H1 (cell line): Measurements from ENCODE around the gene SHISA6. TPM values are rescaled to one million over a fixed set of nuclear protein-coding genes. Genes with fewer than 3 reads are reported as not detected.

ENCODE experiments used
- CTCF ChIA-PET: fragments of 300-600 bp; sonication (Branson Sonifier 250); formaldehyde crosslinking; loops from one replicate; lab custom pipeline; 2021; ENCODE audit not compliant: partially characterized antibody; lab: Charles Lee
- POLR2A ChIA-PET: fragments of 300-600 bp; sonication (Branson Sonifier 250); formaldehyde crosslinking; loops from one replicate; lab custom pipeline; 2021; ENCODE audit warnings: inconsistent platforms; ENCODE audit not compliant: partially characterized antibody; lab: Charles Lee
- DNase-seq, 2 experiments: peaks; one replicate each; pipeline versions ENCODE4 v3.0.0 to v3.0.0-alpha.2; 2010 to 2022; ENCODE audit warnings: low spot score in 2 of 2, low read depth in 1 of 2, mixed read lengths in 1 of 2
- FAIRE-seq: peaks from 2 replicates; lab custom pipeline; 2011; peaks lifted over from hg19 to GRCh38; lab: Jason Lieb, UNC
- H2AFZ ChIP-seq: 2 replicates; pipeline ENCODE4 v1.8.1; 2012; ENCODE audit warnings: low read length, inconsistent platforms
- H2AK5ac ChIP-seq: 2 replicates; pipeline ENCODE4 v1.6.1; 2013; ENCODE audit warnings: low read depth, low read length
- H2BK120ac ChIP-seq: replicated peaks from 2 replicates; pipeline ENCODE3; 2013; ENCODE audit warnings: low read depth, low read length, inconsistent platforms
- H2BK12ac ChIP-seq: 2 replicates; pipeline ENCODE4 v1.6.1; 2013; ENCODE audit warnings: low read depth, low read length
- H2BK15ac ChIP-seq: 2 replicates; pipeline ENCODE4 v1.6.1; 2013; ENCODE audit warnings: low read length
- H2BK20ac ChIP-seq: 2 replicates; pipeline ENCODE4 v1.6.1; 2013; ENCODE audit warnings: low read length
- H2BK5ac ChIP-seq: 2 replicates; pipeline ENCODE4 v1.6.1; 2013; ENCODE audit warnings: low read depth, low read length
- H3K14ac ChIP-seq: 2 replicates; pipeline ENCODE4 v1.6.1; 2013; ENCODE audit warnings: inconsistent platforms; ENCODE audit not compliant: insufficient read length
- H3K18ac ChIP-seq: 2 replicates; pipeline ENCODE4 v1.6.1; 2013; ENCODE audit warnings: low read length; ENCODE audit errors: extremely low read depth
- H3K23ac ChIP-seq: 2 replicates; pipeline ENCODE4 v1.6.1; 2013; ENCODE audit warnings: inconsistent platforms; ENCODE audit not compliant: insufficient read length
- H3K23me2 ChIP-seq: 2 replicates; pipeline ENCODE4 v1.6.1; 2013; ENCODE audit warnings: low read depth, low read length
- H3K27ac ChIP-seq: 2 replicates; pipeline ENCODE4 v1.6.1; 2011; ENCODE audit warnings: low read depth, low read length, inconsistent platforms
- H3K27me3 ChIP-seq, 4 experiments: replicated peaks in 1 of 4; 1 replicate in 1 of 4; 2 replicates in 3 of 4; pipeline versions ENCODE4 v1.6.1 to v1.8.1; 2011 to 2013; ENCODE audit warnings: low read length in 3 of 4, mild to moderate bottlenecking in 3 of 4, inconsistent platforms in 2 of 4, mixed read lengths in 2 of 4, moderate library complexity in 1 of 4; ENCODE audit not compliant: control insufficient read depth in 3 of 4, insufficient read depth in 3 of 4; ENCODE audit errors: extremely low read depth in 1 of 4
- H3K36me3 ChIP-seq, 4 experiments: 2 replicates each; pipeline versions ENCODE4 v1.6.1 to v1.8.1; 2011 to 2013; ENCODE audit warnings: mild to moderate bottlenecking in 4 of 4, low read length in 3 of 4, moderate library complexity in 2 of 4, control low read depth in 1 of 4, inconsistent platforms in 1 of 4; ENCODE audit not compliant: insufficient read depth in 4 of 4, control insufficient read depth in 2 of 4
- H3K4ac ChIP-seq: replicated peaks from 2 replicates; pipeline ENCODE3; 2013; ENCODE audit warnings: low read length, low read depth, mixed read lengths, inconsistent platforms; ENCODE audit not compliant: insufficient read length
- H3K4me1 ChIP-seq, 4 experiments: replicated peaks in 1 of 4; 1 replicate in 1 of 4; 2 replicates in 3 of 4; pipeline versions ENCODE4 v1.6.1 to v1.8.1; 2011 to 2013; ENCODE audit warnings: low read length in 3 of 4, inconsistent platforms in 2 of 4, mixed read lengths in 1 of 4; ENCODE audit not compliant: insufficient read depth in 4 of 4, control insufficient read depth in 3 of 4
- H3K4me2 ChIP-seq, 2 experiments: 2 replicates each; pipeline versions ENCODE4 v1.6.1 to v1.8.1; 2011 to 2013; ENCODE audit warnings: low read depth in 2 of 2, low read length in 2 of 2, control low read depth in 1 of 2, inconsistent platforms in 1 of 2, mild to moderate bottlenecking in 1 of 2; ENCODE audit not compliant: insufficient read depth in 1 of 2
- H3K4me3 ChIP-seq, 4 experiments: fragments of 200-600, 300-600 bp in 1 of 4; sonication (generic), shearing (Covaris generic), sonication (Bioruptor Twin) in 1 of 4; 2 replicates each; pipeline versions ENCODE4 v1.5.1 to v1.8.1; 2011 to 2016; ENCODE audit warnings: low read length in 4 of 4, low read depth in 3 of 4, control low read depth in 2 of 4, inconsistent platforms in 2 of 4, mild to moderate bottlenecking in 2 of 4, mixed read lengths in 1 of 4, moderate library complexity in 1 of 4; ENCODE audit not compliant: insufficient read depth in 2 of 4; ENCODE audit errors: extremely low read depth in 1 of 4
- H3K56ac ChIP-seq: replicated peaks from 2 replicates; pipeline ENCODE3; 2013; ENCODE audit warnings: low read depth, mild to moderate bottlenecking, mixed read lengths, low read length, inconsistent platforms; ENCODE audit not compliant: insufficient read length
- H3K79me1 ChIP-seq: 2 replicates; pipeline ENCODE4 v1.6.1; 2013; ENCODE audit warnings: low read depth, low read length, control low read depth
- H3K79me2 ChIP-seq, 2 experiments: 2 replicates each; pipeline versions ENCODE4 v1.6.1 to v1.8.1; 2012 to 2013; ENCODE audit warnings: low read length in 2 of 2, mild to moderate bottlenecking in 2 of 2, inconsistent platforms in 1 of 2; ENCODE audit not compliant: insufficient read depth in 2 of 2, control insufficient read depth in 1 of 2
- H3K9ac ChIP-seq, 4 experiments: replicated peaks in 1 of 4; 1 replicate in 1 of 4; 2 replicates in 3 of 4; pipeline versions ENCODE4 v1.6.1 to v1.8.1; 2011 to 2013; ENCODE audit warnings: low read depth in 3 of 4, low read length in 3 of 4, control low read depth in 2 of 4, mild to moderate bottlenecking in 2 of 4, moderate library complexity in 2 of 4, inconsistent platforms in 1 of 4; ENCODE audit errors: extremely low read depth in 1 of 4
- H3K9me3 ChIP-seq, 2 experiments: 2 replicates each; pipeline versions ENCODE4 v1.6.1 to v1.8.1; 2012 to 2013; ENCODE audit warnings: mild to moderate bottlenecking in 2 of 2, moderate library complexity in 2 of 2, control low read depth in 1 of 2, inconsistent platforms in 1 of 2, low read depth in 1 of 2, low read length in 1 of 2, mixed read lengths in 1 of 2; ENCODE audit not compliant: insufficient read depth in 2 of 2
- H4K20me1 ChIP-seq, 2 experiments: replicated peaks in 1 of 2; 2 replicates each; pipeline versions ENCODE3 to v1.8.1; 2011 to 2013; ENCODE audit warnings: inconsistent platforms in 2 of 2, low read length in 2 of 2, mild to moderate bottlenecking in 1 of 2; ENCODE audit not compliant: insufficient read depth in 2 of 2, control insufficient read depth in 1 of 2
- H4K5ac ChIP-seq: 2 replicates; pipeline ENCODE4 v1.6.1; 2013; ENCODE audit warnings: low read length, low read depth, mixed read lengths, inconsistent platforms; ENCODE audit not compliant: insufficient read length
- H4K8ac ChIP-seq: 2 replicates; pipeline ENCODE4 v1.8.0; 2013; ENCODE audit warnings: mild to moderate bottlenecking, moderate library complexity, low read length, inconsistent platforms; ENCODE audit not compliant: insufficient read depth; ENCODE audit errors: extremely low read depth
- H4K91ac ChIP-seq: replicated peaks from 2 replicates; pipeline ENCODE3; 2013; ENCODE audit warnings: low read length, mixed read lengths, inconsistent platforms; ENCODE audit not compliant: insufficient read length
- ATF2 ChIP-seq: IDR thresholded peaks from 2 replicates; pipeline ENCODE4 v1.6.1; 2012; ENCODE audit warnings: low read length, inconsistent platforms
- EZH2 ChIP-seq: fragments of 200-600 bp; sonication (generic); IDR thresholded peaks from 2 replicates; pipeline ENCODE4 v1.7.1; 2012; ENCODE audit warnings: low read depth, mild to moderate bottlenecking, moderate library complexity, low read length, inconsistent platforms; ENCODE audit not compliant: severe bottlenecking
- RNF2 ChIP-seq: fragments of 200-900, 300-1000 bp; sonication (generic); IDR thresholded peaks from 2 replicates; pipeline ENCODE4 v1.7.1; 2016; ENCODE audit warnings: borderline replicate concordance, low read depth, mild to moderate bottlenecking, antibody characterized with exemption, low read length; ENCODE audit not compliant: poor library complexity, severe bottlenecking; ENCODE audit errors: missing control alignments
- SP1 ChIP-seq: IDR thresholded peaks from 2 replicates; pipeline ENCODE4 v1.6.1; 2011; ENCODE audit warnings: low read depth, low read length
- SUZ12 ChIP-seq: fragments of 200-600 bp; sonication (generic); IDR thresholded peaks from 2 replicates; pipeline ENCODE4 v1.6.1; 2012; ENCODE audit warnings: mild to moderate bottlenecking, inconsistent platforms, low read length, moderate library complexity, mixed read lengths
- WGBS, 2 experiments: shearing (Covaris generic) in 1 of 2; methylation state at CpG; one replicate each; pipeline versions ENCODE4 v1.1.6 to v1.1.7; 2013 to 2015; ENCODE audit warnings: low lambda C conversion rate in 2 of 2, mixed read lengths in 2 of 2, inconsistent platforms in 1 of 2, low coverage in 1 of 2, missing lambda C conversion rate in 1 of 2; ENCODE audit not compliant: insufficient replicate concordance in 2 of 2, insufficient coverage in 1 of 2, insufficient read length in 1 of 2; ENCODE audit errors: extremely low coverage in 1 of 2, missing lambda C conversion rate in 1 of 2; 5-methylcytosine and 5-hydroxymethylcytosine counted together
- polyA plus RNA-seq, 7 experiments: library from polyadenylated mRNA; depleted of rRNA in 3 of 7; stranded (reverse) in 5 of 7; unstranded in 2 of 7; fragments of >200 nt in 5 of 7; fragments of 200-250 nt in 2 of 7; gene quantifications; 1 replicate in 5 of 7; 2 replicates in 1 of 7; 4 replicates in 1 of 7; pipeline versions ENCODE4 v1.2.1 to v1.2.3, GENCODE V29; 2011 to 2013; ENCODE audit warnings: missing spikeins in 2 of 7, mixed read lengths in 2 of 7
- total RNA-seq: library from RNA; stranded (reverse); fragmentation: NEBNext Ultra II Directional; extraction: Animal tissue kit (Norgen Biotek cat#: 25700); gene quantifications from 2 replicates; pipeline ENCODE4 v1.2.1, GENCODE V29; 2021

Gene SHISA6
- total and polyA plus RNA-seq, 2 of the 8 experiments (the other 6 are each of a cell fraction or from before 2014, with no cell fraction given): 2.9 to 4.8 TPM

GRCh38 chr17:11239379-11239970 lies 1.5 kb upstream of the SHISA6 start:
- FAIRE-seq (no peak), DNase-seq (no peak)
- peak overlapping the region; percentile 13; the same call in 1 of the 2 replicates for H3K18ac ChIP-seq
- no peak overlapping the region for H3K23ac ChIP-seq
- H3K4me3 ChIP-seq: peak overlapping the region; percentile 64 to 72 (median 68); a peak in 7 of 8 replicates
- H3K79me2 ChIP-seq: no peaks in the 10 kb centered on the region
- H3K27me3 ChIP-seq: peaks cover 19 to 52% (median 44%) of the 10 kb centered on the region in 4 experiments
- TF ChIP-seq ATF2 (no peak), SP1 (no peak), RNF2 (peak; percentile 29), SUZ12 (peak; percentile 42; the same call in 1 of the 2 replicates), EZH2 (peak; percentile 40)
- H2BK12ac ChIP-seq: peak overlapping the region; percentile 72; the same call in 1 of the 2 replicates
- no peak overlapping the region for H2AFZ ChIP-seq
- no peak overlapping the region; the same call in 1 of the 2 replicates for H2BK5ac ChIP-seq
- no peaks in the 10 kb centered on the region; the same call in 1 of the 2 replicates for H3K79me1 ChIP-seq
- H3K56ac ChIP-seq: no peak overlapping the region
- no peak overlapping the region for H2BK20ac ChIP-seq
- no peak overlapping the region for H4K5ac ChIP-seq
- H4K91ac ChIP-seq: no peak overlapping the region
- H2BK15ac ChIP-seq: no peak overlapping the region
- H3K4ac ChIP-seq: no peak overlapping the region
- H3K36me3 ChIP-seq: no peaks in the 10 kb centered on the region
- ChIA-PET POLR2A (interaction anchor here (0.8 to 1.0 kb wide), 2 partner anchors 92 to 360 kb away, joined by 3 read pairs; no protein-coding TSS in a partner anchor), CTCF (interaction anchor here (0.7 to 1.9 kb wide), 9 partner anchors 15 to 508 kb away, joined by 3 to 5 read pairs (median 4); no protein-coding TSS in a partner anchor)
- H3K4me2 ChIP-seq: peak overlapping the region; percentile 68 to 69
- no peak overlapping the region for H4K8ac ChIP-seq
- H4K20me1 ChIP-seq: peaks cover 3 to 4% of the 10 kb centered on the region in 2 experiments
- 39% methylated on average over 13 of the region's 16 CpGs; no CpG with 5 or more reads in 1 of the 2 experiments for WGBS, 2 experiments
- no peak overlapping the region for H3K14ac ChIP-seq
- H3K9ac ChIP-seq: no peak overlapping the region
- no peaks in the 10 kb centered on the region for H3K9me3 ChIP-seq
- no peak overlapping the region for H2BK120ac ChIP-seq
- H2AK5ac ChIP-seq: 0 out of 2 replicates have a peak overlapping the region, but pooled peaks have one; percentile 25
- H3K23me2 ChIP-seq: peaks cover 7% of the 10 kb centered on the region; the same call in 1 of the 2 replicates
- peaks cover 5 to 19% (median 9%) of the 10 kb centered on the region in 4 experiments for H3K4me1 ChIP-seq
- no peak overlapping the region for H3K27ac ChIP-seq
